ENCODE data around the gene PERM1. TPM values are rescaled to one million over a fixed set of nuclear protein-coding genes. Genes with fewer than 3 reads are reported as not detected.

Gene PERM1
- total and polyA plus RNA-seq, 4 donors: 0.06 to 0.45 (median 0.15) TPM; not detected in 1

DNA sequence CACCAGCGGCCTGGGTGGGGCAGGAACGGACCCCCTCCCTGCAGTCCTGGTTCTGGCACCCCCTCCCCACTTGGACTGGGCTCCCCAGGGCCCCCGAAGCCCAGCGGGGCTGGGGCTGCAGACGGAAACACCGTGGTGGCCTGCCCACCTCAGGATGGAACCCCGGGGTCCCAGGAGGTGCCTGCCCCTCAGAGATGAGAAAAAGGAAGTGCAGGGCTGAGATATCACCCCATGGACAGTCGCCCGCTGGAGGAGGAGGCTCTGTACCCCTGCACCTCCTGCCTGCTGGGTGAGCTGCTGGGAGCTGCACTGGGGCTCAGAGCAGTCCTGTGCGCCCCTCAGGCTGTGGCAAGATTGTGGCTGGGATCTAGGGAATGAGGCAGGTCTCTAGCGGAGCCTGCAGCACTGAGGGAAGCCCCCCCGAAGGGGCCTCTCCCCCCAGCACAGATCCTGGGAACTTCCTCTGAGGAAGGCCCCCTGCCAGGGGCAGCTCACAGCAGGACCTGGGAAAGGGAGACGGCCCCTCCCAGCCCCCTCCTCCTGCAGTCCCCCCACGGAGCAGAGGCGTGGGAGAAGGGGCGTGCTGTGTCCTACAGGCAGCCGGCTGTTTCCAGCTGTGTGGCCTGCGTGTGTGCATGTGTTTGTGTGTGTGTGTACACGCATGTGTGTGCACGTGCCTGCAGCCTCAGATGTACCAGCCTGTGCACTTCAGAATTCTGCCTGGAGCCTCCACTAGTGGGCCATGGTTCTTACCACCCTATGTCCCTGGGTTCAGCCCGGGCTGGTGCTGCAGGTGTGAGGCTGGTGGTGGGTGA, 44.9 kb upstream of the PERM1 start:
- peak in 2 of 3 donors; percentile 31 to 49 for DNase-seq

DNA sequence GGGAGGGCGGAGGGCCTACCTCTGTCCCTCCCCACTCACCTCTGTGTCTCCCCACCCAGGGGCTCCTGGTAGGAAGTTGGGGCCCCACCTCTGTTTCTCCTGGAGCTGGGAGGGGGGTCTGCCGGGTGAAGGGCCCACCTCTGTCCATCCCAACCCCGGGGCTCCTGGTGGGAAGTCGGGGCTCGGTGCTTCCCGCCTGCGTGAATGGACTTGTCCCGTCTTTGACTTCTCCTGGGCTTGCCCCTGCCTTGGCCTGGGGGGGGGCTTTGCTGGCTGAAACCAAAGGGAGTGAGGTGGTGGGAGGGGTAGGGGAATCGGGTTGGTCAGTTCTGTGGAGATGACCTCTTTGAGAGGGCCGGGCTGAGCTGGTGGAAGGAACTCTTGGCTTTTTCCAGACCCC, 43.8 kb upstream of the PERM1 start:
- 78 to 79% methylated on average over 9 to 10 of the region's 10 CpGs for WGBS, 2 donors
- Histone ChIP-seq H3K4me3 (no peak overlapping the region), H3K9me3 (ENCODE audit: control insufficient read depth in 4 of 4, insufficient read depth in 3 of 4, low read length in 3 of 4) (no peaks in the 10 kb centered on the region), H3K27me3 (ENCODE audit: control insufficient read depth in 3 of 3, insufficient read depth in 3 of 3, low read length in 2 of 3) (no peaks in the 10 kb centered on the region), H3K4me1 (ENCODE audit: control insufficient read depth in 5 of 5, insufficient read depth in 5 of 5, low read length in 5 of 5) (peaks cover 0 to 35% (median 29%) of the 10 kb centered on the region in 5 donors), H3K9ac (ENCODE audit: insufficient read depth in 1 of 2, low read length in 2 of 2) (no peak overlapping the region), H3K27ac (ENCODE audit: low read depth in 1 of 2, low read length in 1 of 2) (no peak overlapping the region), H3K36me3 (ENCODE audit: control insufficient read depth in 4 of 4, insufficient read depth in 4 of 4, low read length in 4 of 4) (peaks cover 0 to 1% (median 0%) of the 10 kb centered on the region in 4 donors)
- no peak for DNase-seq
- no peak for ATAC-seq (ENCODE audit: insufficient read depth, low FRiP score)
- TF ChIP-seq, protein P1, sequence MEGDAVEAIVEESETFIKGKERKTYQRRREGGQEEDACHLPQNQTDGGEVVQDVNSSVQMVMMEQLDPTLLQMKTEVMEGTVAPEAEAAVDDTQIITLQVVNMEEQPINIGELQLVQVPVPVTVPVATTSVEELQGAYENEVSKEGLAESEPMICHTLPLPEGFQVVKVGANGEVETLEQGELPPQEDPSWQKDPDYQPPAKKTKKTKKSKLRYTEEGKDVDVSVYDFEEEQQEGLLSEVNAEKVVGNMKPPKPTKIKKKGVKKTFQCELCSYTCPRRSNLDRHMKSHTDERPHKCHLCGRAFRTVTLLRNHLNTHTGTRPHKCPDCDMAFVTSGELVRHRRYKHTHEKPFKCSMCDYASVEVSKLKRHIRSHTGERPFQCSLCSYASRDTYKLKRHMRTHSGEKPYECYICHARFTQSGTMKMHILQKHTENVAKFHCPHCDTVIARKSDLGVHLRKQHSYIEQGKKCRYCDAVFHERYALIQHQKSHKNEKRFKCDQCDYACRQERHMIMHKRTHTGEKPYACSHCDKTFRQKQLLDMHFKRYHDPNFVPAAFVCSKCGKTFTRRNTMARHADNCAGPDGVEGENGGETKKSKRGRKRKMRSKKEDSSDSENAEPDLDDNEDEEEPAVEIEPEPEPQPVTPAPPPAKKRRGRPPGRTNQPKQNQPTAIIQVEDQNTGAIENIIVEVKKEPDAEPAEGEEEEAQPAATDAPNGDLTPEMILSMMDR (IDR thresholded peaks at IDR 0.05; ENCODE audit: control extremely low read depth, extremely low read depth): no peak

More for the DNA sequence above, 44.9 kb upstream of the PERM1 start:
- H3K4me3 ChIP-seq: no peak overlapping the region
- no peak overlapping the region for H3K9ac ChIP-seq (ENCODE audit: insufficient read depth in 1 of 2, low read length in 2 of 2)
- H3K36me3 ChIP-seq (ENCODE audit: control insufficient read depth in 4 of 4, insufficient read depth in 4 of 4, low read length in 4 of 4): peaks cover 0 to 1% (median 0%) of the 10 kb centered on the region in 4 donors
- peaks cover 0 to 29% (median 26%) of the 10 kb centered on the region in 5 donors for H3K4me1 ChIP-seq (ENCODE audit: control insufficient read depth in 5 of 5, insufficient read depth in 5 of 5, low read length in 5 of 5)
- no peak for ATAC-seq (ENCODE audit: insufficient read depth, low FRiP score)
- H3K27ac ChIP-seq (ENCODE audit: low read depth in 1 of 2, low read length in 1 of 2): no peak overlapping the region
- no peaks in the 10 kb centered on the region for H3K27me3 ChIP-seq (ENCODE audit: control insufficient read depth in 3 of 3, insufficient read depth in 3 of 3, low read length in 2 of 3)
- no peaks in the 10 kb centered on the region for H3K9me3 ChIP-seq (ENCODE audit: control insufficient read depth in 4 of 4, insufficient read depth in 3 of 4, low read length in 3 of 4)
- TF ChIP-seq, protein P1 (IDR thresholded peaks at IDR 0.05; ENCODE audit: control extremely low read depth, extremely low read depth): no peak
- WGBS, 2 donors: 66 to 70% methylated on average over 21 of the region's 21 CpGs

DNA sequence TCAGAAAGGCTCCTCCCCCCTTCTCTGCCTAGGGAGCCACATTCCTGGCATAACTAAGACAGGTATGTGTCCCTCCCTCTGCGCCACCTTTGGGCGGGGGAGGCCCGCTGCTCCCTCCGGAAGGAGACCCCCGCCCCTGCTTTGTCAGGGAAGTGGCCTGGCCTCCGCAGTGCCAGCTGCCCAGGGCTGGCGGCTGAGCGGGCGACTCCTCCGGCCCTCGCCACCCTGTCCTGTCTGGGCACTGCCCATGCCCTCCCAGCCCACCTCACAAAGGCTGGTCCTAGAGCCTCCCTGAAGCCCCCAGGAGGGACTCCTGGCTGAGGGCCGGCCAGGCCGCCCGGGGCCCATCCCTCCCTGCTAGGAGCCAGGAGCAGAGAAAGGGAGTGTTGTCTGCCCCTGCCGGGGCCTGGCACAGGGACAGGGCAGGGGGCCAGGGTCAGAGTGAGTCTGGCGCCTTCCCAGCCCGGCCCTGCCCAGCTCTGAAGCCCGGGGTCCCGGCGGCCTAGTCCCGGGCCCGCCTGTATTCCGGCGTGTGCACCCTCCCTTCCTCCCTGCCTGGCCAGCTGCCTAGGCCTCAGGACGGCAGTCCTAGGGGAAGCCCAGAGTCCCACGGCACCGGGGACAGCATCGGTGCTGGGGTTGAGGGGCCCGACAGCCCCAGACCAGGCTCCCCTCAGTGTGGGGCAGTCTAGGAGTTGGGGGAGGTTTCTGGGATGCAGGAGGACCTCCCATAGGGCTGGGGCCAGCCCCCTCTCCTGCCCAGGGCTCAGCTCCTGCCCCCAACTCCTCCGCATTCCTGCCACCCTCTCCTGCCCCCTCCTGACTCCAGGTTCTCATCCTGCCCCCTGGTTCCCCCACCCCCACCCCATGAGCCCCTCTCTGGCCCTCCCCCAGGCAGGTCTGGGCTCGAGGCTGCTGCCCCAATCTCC, 43.1 kb upstream of the PERM1 start:
- DNase-seq (peak; percentile 61 to 83 (median 80)), ATAC-seq (ENCODE audit: insufficient read depth, low FRiP score) (peak; percentile 51)
- H3K4me1 ChIP-seq (ENCODE audit: control insufficient read depth in 5 of 5, insufficient read depth in 5 of 5, low read length in 5 of 5): peaks cover 0 to 35% (median 29%) of the 10 kb centered on the region in 5 donors
- no peaks in the 10 kb centered on the region for H3K27me3 ChIP-seq (ENCODE audit: control insufficient read depth in 3 of 3, insufficient read depth in 3 of 3, low read length in 2 of 3)
- TF ChIP-seq, protein P1 (IDR thresholded peaks at IDR 0.05; ENCODE audit: control extremely low read depth, extremely low read depth): no peak
- H3K4me3 ChIP-seq: peak overlapping the region; percentile 2
- no peaks in the 10 kb centered on the region for H3K9me3 ChIP-seq (ENCODE audit: control insufficient read depth in 4 of 4, insufficient read depth in 3 of 4, low read length in 3 of 4)
- WGBS, 2 donors: 38 to 74% methylated on average over 27 to 31 of the region's 31 CpGs
- H3K27ac ChIP-seq (ENCODE audit: low read depth in 1 of 2, low read length in 1 of 2): peak overlapping the region in 1 of 2 donors; percentile 84
- H3K9ac ChIP-seq (ENCODE audit: insufficient read depth in 1 of 2, low read length in 2 of 2): no peak overlapping the region
- peaks cover 0 to 1% (median 0%) of the 10 kb centered on the region in 4 donors for H3K36me3 ChIP-seq (ENCODE audit: control insufficient read depth in 4 of 4, insufficient read depth in 4 of 4, low read length in 4 of 4)
